Adrenal gland (tissue), 12 donors: Measurements from ENCODE around the gene CARD10. TPM values are rescaled to one million over a fixed set of nuclear protein-coding genes. Genes with fewer than 3 reads are reported as not detected.

Experiments
- DNase-seq, 7 donors: peaks; one replicate each; pipeline ENCODE4 v3.0.0-alpha.2; 2019 to 2020
- H3K27ac ChIP-seq, 5 donors: fragments of 200-600 bp; sonication (generic) in 4 of 5; 1 replicate in 3 of 5; 2 replicates in 2 of 5; pipeline versions ENCODE4 v1.5.1 to v1.8.0; 2016 to 2020; ENCODE audit warnings: mild to moderate bottlenecking in 1 of 5
- H3K27me3 ChIP-seq: fragments of 200-600 bp; 2 replicates; pipeline ENCODE4 v1.8.0; 2021
- H3K36me3 ChIP-seq, 2 donors: fragments of 200-600 bp; replicated peaks in 1 of 2; 1 replicate in 1 of 2; 2 replicates in 1 of 2; pipeline versions ENCODE4 v1.5.1 to v1.8.0; 2018 to 2022
- H3K4me1 ChIP-seq, 2 donors: fragments of 200-600 bp; replicated peaks in 1 of 2; 1 replicate in 1 of 2; 2 replicates in 1 of 2; pipeline versions ENCODE4 v1.5.1 to v1.8.0; 2018 to 2021
- H3K4me3 ChIP-seq, 4 donors: fragments of 200-600 bp; sonication (generic) in 3 of 4; one replicate each; pipeline ENCODE4 v1.5.1; 2016 to 2018
- H3K9me3 ChIP-seq, 3 donors: fragments of 200-600 bp; sonication (generic) in 1 of 3; replicated peaks in 1 of 3; 1 replicate in 2 of 3; 2 replicates in 1 of 3; pipeline versions ENCODE4 v1.5.1 to v1.8.0; 2016 to 2021
- CTCF ChIP-seq, 6 experiments: fragments of 450-650 bp in 4 of 6; fragments of 200-600 bp in 2 of 6; sonication (generic) in 1 of 6; IDR thresholded peaks; 1 replicate in 5 of 6; 2 replicates in 1 of 6; pipeline versions ENCODE4 v1.5.1 to v1.8.0; 2016 to 2021; ENCODE audit warnings: antibody characterized with exemption in 6 of 6, mild to moderate bottlenecking in 2 of 6, moderate library complexity in 1 of 6
- POLR2A ChIP-seq, 2 donors: fragments of 450-650 bp; IDR thresholded peaks; one replicate each; pipeline ENCODE4 v1.6.1; 2017; ENCODE audit warnings: antibody characterized with exemption in 2 of 2, mild to moderate bottlenecking in 2 of 2, moderate library complexity in 1 of 2
- WGBS, 4 donors: extraction: QIAGEN DNeasy Blood & Tissue Kit in 2 of 4; methylation state at CpG; one replicate each; pipeline versions ENCODE4 v1.1.5 to v1.1.7; 2013 to 2017; 5-methylcytosine and 5-hydroxymethylcytosine counted together
- intact Hi-C, 2 donors: fragments of 100-400 bp; cut with DNase I; formaldehyde crosslinking; loops; one replicate each; pipeline versions ENCODE4 v1.14.1 to v1.15.0; 2022 to 2023
- polyA plus RNA-seq, 3 donors: library from polyadenylated mRNA; stranded (reverse); fragments of 200-250 nt in 2 of 3; fragments of 350-450 nt in 1 of 3; fragmentation: Illumina TruSeq in 1 of 3; extraction: RNeasy Lipid Tissue Mini Kit (QIAGEN cat#74804) in 1 of 3; gene quantifications; one replicate each; pipeline ENCODE4 v1.2.3, GENCODE V29; 2013 to 2014
- total RNA-seq, 9 donors: library from RNA; depleted of rRNA in 4 of 9; stranded (reverse); fragments of >200 nt in 4 of 9; fragments of 120-200 nt in 1 of 9; fragmentation: NEBNext Ultra II Directional in 1 of 9; extraction: Animal tissue kit (Norgen Biotek cat#: 25700) in 1 of 9; gene quantifications; one replicate each; pipeline versions ENCODE4 v1.1.0 to v1.2.4, GENCODE V29; 2013 to 2023
- donor health status: healthy with polysubstance abuse.
- donor health status: Bipolar disorder and iron deficiency.
- donor health status: DM: yes; HTN: yes; CAD: no.
- donor health status: DM: no; HTN: no; CAD: no.
- donor health status: DM: no; HTN: no; CAD: no.
- donor health status: DM: yes; HTN: yes; CAD: no.

Gene CARD10
- total and polyA plus RNA-seq, 12 donors = 3.3 to 34.2 (median 19.0) TPM

DNA sequence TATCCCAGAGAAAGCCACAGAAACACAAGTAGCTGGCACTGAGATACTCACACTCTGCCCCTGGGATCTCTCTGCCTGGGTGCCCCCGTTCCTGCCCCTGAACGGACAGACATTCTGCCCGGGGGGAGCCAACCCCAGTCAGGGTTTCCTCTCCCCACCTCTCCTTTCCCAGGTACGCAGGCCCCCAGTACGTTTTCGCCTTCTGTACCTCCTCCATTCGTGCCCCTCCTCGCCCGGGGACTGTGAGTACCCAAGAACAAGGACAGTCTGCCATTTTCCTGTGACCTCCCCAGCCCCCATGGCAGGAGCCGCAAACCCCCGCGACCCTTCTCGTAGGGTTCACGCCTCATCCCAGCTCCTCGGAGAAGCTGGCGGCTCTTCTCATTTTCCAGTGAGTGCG lies 62.9 kb downstream of the CARD10 start:
- Histone ChIP-seq H3K4me3 (no peak overlapping the region), H3K4me1 (peaks cover 0 to 9% of the 10 kb centered on the region in 2 donors), H3K9me3 (no peaks in the 10 kb centered on the region), H3K27me3 (no peaks in the 10 kb centered on the region), H3K27ac (no peak overlapping the region), H3K36me3 (no peaks in the 10 kb centered on the region)
- DNase-seq = no peak
- intact Hi-C loops = loop anchor here (5.0 kb wide), 2 partner anchors 139 to 194 kb away; no protein-coding TSS in a partner anchor
- 61 to 71% (median 70%) methylated on average over 17 of the region's 17 CpGs for WGBS, 4 donors
- TF ChIP-seq CTCF (IDR thresholded peaks at IDR 0.05) (no peak), POLR2A (IDR thresholded peaks at IDR 0.05) (no peak)

DNA sequence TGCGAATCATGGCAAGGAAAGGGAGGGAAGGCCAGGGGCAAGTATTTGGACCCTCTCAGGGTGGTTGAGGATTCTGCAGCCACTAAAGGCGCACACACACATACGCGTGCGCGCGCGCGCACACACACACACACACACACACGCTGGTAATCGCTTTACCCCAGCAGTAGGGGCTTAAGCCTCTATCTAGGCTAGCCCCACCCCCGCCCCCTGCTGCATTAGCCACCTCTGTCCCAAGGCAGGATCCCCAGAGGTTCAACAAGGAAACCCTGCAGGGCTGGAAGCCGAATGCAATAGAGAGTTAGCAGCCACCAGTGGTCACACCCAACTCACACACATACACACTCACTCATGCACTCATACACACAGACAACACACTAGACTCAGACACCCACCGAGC lies 63.3 kb downstream of the CARD10 start:
- intact Hi-C loops = loop anchor here (2.0 to 5.0 kb wide), 3 partner anchors 139 to 194 kb away; no protein-coding TSS in a partner anchor
- Histone ChIP-seq H3K27me3 (no peaks in the 10 kb centered on the region), H3K36me3 (no peaks in the 10 kb centered on the region), H3K27ac (no peak overlapping the region), H3K9me3 (no peaks in the 10 kb centered on the region), H3K4me1 (peaks cover 0 to 9% of the 10 kb centered on the region in 2 donors), H3K4me3 (no peak overlapping the region)
- DNase-seq = no peak
- TF ChIP-seq POLR2A (IDR thresholded peaks at IDR 0.05) = no peak
- no peak for TF ChIP-seq CTCF (IDR thresholded peaks at IDR 0.05)
- 22 to 77% (median 72%) methylated on average over 1 to 14 of the region's 14 CpGs for WGBS, 4 donors

DNA sequence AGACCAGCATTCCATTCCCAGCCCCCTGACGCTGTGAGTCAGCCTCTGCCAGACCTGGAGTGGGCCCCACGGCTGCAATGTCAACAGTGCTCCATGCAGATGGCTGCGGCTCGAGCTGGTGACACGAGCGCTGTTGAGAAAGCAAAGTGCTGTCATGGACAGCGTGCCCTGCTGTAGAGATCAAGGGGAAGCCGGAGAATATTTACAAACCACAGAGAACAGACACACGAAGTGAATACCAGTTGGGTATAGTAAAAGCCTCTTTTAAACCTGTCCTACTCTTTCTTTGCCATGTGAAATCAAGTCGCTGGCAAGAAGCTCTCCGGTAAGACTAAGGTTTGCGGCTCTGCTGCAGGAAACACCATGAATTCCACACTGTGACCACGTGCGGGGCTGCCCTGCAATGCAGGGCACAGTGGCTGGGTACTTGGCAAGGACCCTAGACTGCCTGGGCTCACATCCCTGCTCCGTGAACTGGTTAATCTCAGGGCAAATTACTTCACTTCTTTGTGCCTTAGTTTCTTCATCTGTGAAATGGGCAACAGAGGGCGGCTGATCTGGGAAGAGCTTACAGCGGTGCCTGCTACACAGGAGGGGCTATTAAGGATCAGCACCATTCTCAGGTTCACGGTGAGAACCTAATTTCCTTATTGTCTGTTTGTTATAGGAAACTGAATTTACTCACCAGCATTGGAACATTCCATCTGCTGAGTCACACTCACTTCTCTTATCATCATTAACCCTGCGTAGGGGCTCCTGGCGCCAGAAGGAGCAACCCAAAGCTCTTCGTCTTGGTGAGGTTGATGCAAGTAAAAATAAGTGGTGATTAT lies 64.1 kb downstream of the CARD10 start:
- 32 to 41% (median 36%) methylated on average over 18 to 21 of the region's 21 CpGs for WGBS, 4 donors
- intact Hi-C loops = loop anchor here (2.0 to 5.0 kb wide), 4 partner anchors 138 to 193 kb away; no protein-coding TSS in a partner anchor
- H3K9me3 ChIP-seq = no peaks in the 10 kb centered on the region
- H3K4me1 ChIP-seq = peaks cover 0 to 9% of the 10 kb centered on the region in 2 donors
- no peaks in the 10 kb centered on the region for H3K27me3 ChIP-seq
- no peak overlapping the region for H3K4me3 ChIP-seq
- no peak overlapping the region for H3K27ac ChIP-seq
- peak in 5 of 7 donors; percentile 43 to 62 (median 51) for DNase-seq
- no peaks in the 10 kb centered on the region for H3K36me3 ChIP-seq
- TF ChIP-seq CTCF (IDR thresholded peaks at IDR 0.05) = no peak

- Histone ChIP-seq H3K4me3 (no peak overlapping the region), H3K4me1 (peaks cover 0 to 9% of the 10 kb centered on the region in 2 donors), H3K36me3 (no peaks in the 10 kb centered on the region), H3K9me3 (no peaks in the 10 kb centered on the region), H3K27me3 (peaks cover 3% of the 10 kb centered on the region), H3K27ac (no peak overlapping the region)
- intact Hi-C loops = loop anchor here in 1 of 2 donors (2.0 to 5.0 kb wide), 2 partner anchors 137 to 181 kb away; no protein-coding TSS in a partner anchor
- 91 to 97% (median 94%) methylated on average over 3 to 7 of the region's 7 CpGs for WGBS, 4 donors
- DNase-seq = no peak
- TF ChIP-seq CTCF (IDR thresholded peaks at IDR 0.05) (no peak), POLR2A (IDR thresholded peaks at IDR 0.05) (no peak)
These were observed 65.5 kb downstream of the CARD10 start for GRCh38 chr22:37453696-37454095.
